Activated B cell treated with CpG ODN at 0.5 μM for 24 hours (primary cell): ENCODE results near the gene GKAP1. TPM values are rescaled to one million over a fixed set of nuclear protein-coding genes. Genes with fewer than 3 reads are reported as not detected.
"Not testable (repeated sequence)": the region's sequence is repeated elsewhere in the genome, so short reads cannot be mapped to it uniquely, and the experiment has no call there.

Experiments
- ATAC-seq: fragments of 200-7000 bp; cut with Tn5 transposase; one replicate; pipeline ENCODE4 v1.10.0; 2021; ENCODE audit warnings: low read depth, mild to moderate bottlenecking, moderate library complexity
- CTCF ChIA-PET: fragments of 350-600 bp; sonication (Branson Sonifier 250); formaldehyde crosslinking; loops from one replicate; lab custom pipeline; 2021; ENCODE audit warnings: antibody characterized with exemption; lab: Charles Lee
- POLR2A ChIA-PET: fragments of 350-600 bp; sonication (Branson Sonifier 250); formaldehyde crosslinking; loops from one replicate; lab custom pipeline; 2021; ENCODE audit warnings: antibody characterized with exemption; lab: Charles Lee
- DNase-seq: peaks from one replicate; pipeline ENCODE4 v3.0.0; 2022
- H3K27ac Mint-ChIP-seq: one replicate; pipeline ENCODE4 v1.8.0; 2020; ENCODE audit warnings: mixed read lengths
- H3K27me3 Mint-ChIP-seq: one replicate; pipeline ENCODE4 v1.8.0; 2021; ENCODE audit warnings: mixed read lengths
- H3K36me3 Mint-ChIP-seq: one replicate; pipeline ENCODE4 v1.8.0; 2021; ENCODE audit warnings: low read depth, mixed read lengths
- H3K4me1 Mint-ChIP-seq: one replicate; pipeline ENCODE4 v1.8.0; 2021; ENCODE audit warnings: mixed read lengths
- H3K4me3 Mint-ChIP-seq: one replicate; pipeline ENCODE4 v1.8.0; 2020; ENCODE audit warnings: mild to moderate bottlenecking, mixed read lengths
- H3K9me3 Mint-ChIP-seq: one replicate; pipeline ENCODE4 v1.8.0; 2020; ENCODE audit warnings: mixed read lengths
- intact Hi-C: fragments of 100-400 bp; cut with micrococcal nuclease; formaldehyde crosslinking; loops from one replicate; pipeline ENCODE4 v1.15.1; 2024
- total RNA-seq: library from RNA; stranded (reverse); gene quantifications from 2 replicates; pipeline ENCODE4 v1.2.3, GENCODE V29; 2022
- TF ChIP-seq, protein P1 (sequence below): fragments of 200-600 bp; IDR thresholded peaks from one replicate; pipeline ENCODE4 v1.8.0; 2022; ENCODE audit warnings: antibody characterized with exemption, mild to moderate bottlenecking

GKAP1 gene
- total RNA-seq, 1 donor from 2014 or later: 4.3 TPM

DNA sequence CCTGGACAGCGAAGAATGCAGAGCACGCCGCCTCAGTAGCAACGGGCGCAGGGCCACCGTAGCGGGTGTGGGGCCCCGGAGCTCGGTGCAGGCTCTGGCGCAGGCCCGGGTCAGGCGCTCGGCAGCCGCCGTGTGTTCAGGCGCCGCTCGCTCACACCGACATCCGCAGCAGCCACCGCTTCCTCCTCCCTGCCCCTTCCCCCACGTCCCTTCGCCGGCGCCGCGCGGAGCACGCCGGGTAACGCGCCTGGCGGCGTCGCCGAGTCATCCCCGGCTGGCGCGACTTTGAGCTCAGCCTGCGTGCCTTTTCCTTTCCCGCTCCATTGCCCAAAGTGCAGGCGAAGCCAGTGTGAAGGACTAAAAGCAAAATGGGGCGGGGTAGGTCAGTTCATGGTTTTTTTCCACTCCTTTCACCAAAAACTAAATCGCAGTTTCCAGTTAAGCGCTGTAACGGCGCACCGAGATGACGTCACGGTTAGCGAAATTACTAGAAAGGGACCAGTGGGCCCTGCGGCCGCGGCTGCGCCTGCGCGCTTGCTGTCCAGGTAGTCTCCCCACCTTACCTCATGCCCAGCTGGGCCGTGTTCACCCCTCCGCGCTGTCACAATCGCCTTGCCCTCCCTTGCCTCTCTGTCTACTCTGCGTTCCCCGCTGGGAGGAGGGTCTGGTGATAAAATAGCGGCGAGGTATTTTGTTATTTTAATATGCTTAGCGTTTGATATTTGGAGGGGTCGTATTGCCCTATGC is 109.6 kb downstream of the GKAP1 start, which contains the start of gene UBQLN1:
UBQLN1 (minus strand) TSS at position 191 of the 747 bp plus-strand sequence. CDS start 279 bp downstream, outside the sequence.
- TF ChIP-seq, protein P1, sequence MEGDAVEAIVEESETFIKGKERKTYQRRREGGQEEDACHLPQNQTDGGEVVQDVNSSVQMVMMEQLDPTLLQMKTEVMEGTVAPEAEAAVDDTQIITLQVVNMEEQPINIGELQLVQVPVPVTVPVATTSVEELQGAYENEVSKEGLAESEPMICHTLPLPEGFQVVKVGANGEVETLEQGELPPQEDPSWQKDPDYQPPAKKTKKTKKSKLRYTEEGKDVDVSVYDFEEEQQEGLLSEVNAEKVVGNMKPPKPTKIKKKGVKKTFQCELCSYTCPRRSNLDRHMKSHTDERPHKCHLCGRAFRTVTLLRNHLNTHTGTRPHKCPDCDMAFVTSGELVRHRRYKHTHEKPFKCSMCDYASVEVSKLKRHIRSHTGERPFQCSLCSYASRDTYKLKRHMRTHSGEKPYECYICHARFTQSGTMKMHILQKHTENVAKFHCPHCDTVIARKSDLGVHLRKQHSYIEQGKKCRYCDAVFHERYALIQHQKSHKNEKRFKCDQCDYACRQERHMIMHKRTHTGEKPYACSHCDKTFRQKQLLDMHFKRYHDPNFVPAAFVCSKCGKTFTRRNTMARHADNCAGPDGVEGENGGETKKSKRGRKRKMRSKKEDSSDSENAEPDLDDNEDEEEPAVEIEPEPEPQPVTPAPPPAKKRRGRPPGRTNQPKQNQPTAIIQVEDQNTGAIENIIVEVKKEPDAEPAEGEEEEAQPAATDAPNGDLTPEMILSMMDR: no peak
- intact Hi-C loops: loop anchor here (1.0 to 5.0 kb wide), 8 partner anchors 13 to 272 kb away; partner anchors contain the start of genes GKAP1, HNRNPK, IDNK and KIF27
- ATAC-seq (peak; percentile 85), DNase-seq (peak; percentile 92)
- no peaks in the 10 kb centered on the region for H3K27me3 Mint-ChIP-seq
- peak within 1 kb of the TSS; percentile 99 for H3K4me3 Mint-ChIP-seq
- ChIA-PET CTCF (interaction anchor here (1.0 to 2.9 kb wide), 3 partner anchors 85 to 1902 kb away, joined by 3 to 11 read pairs (median 6); partner anchors contain the start of gene IDNK), POLR2A (interaction anchor here (0.7 to 3.0 kb wide), 14 partner anchors 8 to 273 kb away, joined by 3 to 29 read pairs (median 6); partner anchors contain the start of genes HNRNPK, IDNK, KIF27 and RMI1)
- peaks cover 2% of the 10 kb centered on the region for H3K9me3 Mint-ChIP-seq
- peak within 1 kb of the TSS; percentile 99 for H3K27ac Mint-ChIP-seq
- peaks cover 36% of the 10 kb centered on the region for H3K4me1 Mint-ChIP-seq
- peaks cover 22% of the 10 kb centered on the region for H3K36me3 Mint-ChIP-seq

DNA sequence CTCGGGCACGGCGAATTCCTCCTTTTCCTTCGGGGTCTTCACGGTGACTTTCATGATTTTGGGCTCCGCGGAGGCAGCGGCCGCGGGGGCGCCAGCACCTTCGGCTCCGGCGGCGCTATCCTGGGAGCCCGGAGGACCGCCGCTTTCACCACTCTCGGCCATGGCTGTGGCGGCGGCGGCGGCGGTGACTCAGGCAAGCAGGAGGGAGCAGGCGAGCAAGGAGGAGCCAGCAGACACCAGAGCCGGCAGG is 110.1 kb downstream of the GKAP1 start:
- Mint-ChIP-seq H3K4me3 (peak overlapping the region; percentile 99), H3K27me3 (no peaks in the 10 kb centered on the region), H3K27ac (peak overlapping the region; percentile 99), H3K9me3 (peaks cover 2% of the 10 kb centered on the region), H3K4me1 (peaks cover 39% of the 10 kb centered on the region), H3K36me3 (peaks cover 22% of the 10 kb centered on the region)
- peak; percentile 56 for ATAC-seq
- CTCF ChIA-PET: interaction anchor here (1.0 to 2.9 kb wide), 3 partner anchors 84 to 1902 kb away, joined by 3 to 11 read pairs (median 6); partner anchors contain the start of gene IDNK
- TF ChIP-seq, protein P1: no peak
- DNase-seq: no peak
- POLR2A ChIA-PET: interaction anchor here (0.7 to 3.0 kb wide), 9 partner anchors 8 to 273 kb away, joined by 3 to 29 read pairs (median 9); partner anchors contain the start of genes HNRNPK, IDNK, KIF27 and RMI1
- intact Hi-C loops: loop anchor here (5.0 kb wide), 1 partner anchor 40 kb away; no protein-coding TSS in a partner anchor

DNA sequence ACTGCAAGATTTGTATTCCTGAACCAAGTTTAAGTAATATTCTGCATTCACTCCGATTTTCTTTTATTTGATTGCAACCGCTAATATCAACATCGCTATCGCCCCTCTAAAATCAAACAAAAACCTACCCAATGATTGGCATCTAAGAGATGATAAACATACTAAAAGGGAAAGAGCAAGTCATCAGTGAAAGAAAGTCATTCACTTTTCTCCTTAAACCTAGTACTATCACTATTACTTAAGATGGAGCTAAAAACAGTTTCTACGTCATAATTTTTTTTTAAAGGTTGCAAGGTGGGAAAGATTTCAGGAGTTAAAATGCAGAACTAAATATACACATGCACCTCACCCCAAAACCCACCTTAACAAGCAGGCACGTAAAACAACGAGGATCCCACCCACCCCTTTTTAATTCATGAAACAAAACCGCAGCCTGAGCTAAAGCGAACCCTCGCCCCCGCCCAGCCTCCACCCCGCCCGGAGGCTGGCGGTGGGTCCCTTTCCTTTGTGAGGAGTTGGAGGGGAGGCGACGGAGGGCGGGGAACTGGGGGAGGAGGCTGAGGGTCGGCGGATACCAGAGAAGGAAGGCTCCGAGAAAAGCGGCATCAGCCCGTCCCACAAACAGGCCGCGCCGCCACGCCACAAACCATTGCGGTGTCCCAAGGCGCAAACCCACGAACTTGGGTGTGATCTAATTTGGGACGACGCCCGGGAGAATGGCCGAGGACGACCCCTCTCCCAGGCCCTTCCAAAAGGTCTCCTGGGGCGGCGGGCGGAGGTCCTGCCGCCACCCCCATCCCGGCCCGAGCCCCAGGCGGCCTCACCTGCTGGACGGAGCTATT is 110.7 kb downstream of the GKAP1 start:
- peaks cover 43% of the 10 kb centered on the region for H3K4me1 Mint-ChIP-seq

DNA sequence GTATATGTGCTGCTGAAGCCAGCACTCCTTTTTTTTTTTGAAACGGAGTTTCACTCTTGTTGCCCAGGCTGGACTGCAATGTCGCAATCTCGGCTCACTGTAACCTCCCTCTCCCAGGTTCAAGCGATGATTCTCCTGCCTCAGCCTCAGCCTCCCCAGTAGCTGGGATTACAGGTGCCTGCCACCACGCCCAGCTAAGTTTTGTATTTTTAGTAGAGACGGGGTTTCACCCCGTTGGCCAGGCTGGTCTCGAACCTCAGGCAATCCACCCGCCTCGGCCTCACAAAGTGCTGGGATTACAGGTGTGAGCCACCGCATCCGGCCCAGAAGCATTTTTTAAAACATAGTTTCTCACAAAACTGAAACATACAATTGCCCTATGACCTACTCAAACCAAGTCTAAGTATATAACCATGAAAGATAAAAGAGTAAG is 112.3 kb downstream of the GKAP1 start:
- POLR2A ChIA-PET: interaction anchor here (0.6 kb wide), 1 partner anchor 280 kb away, joined by 5 read pairs; no protein-coding TSS in a partner anchor
- H3K27ac Mint-ChIP-seq, CTCF ChIA-PET, DNase-seq, H3K27me3 Mint-ChIP-seq, ATAC-seq, H3K9me3 Mint-ChIP-seq: not testable (repeated sequence)
- peak overlapping the region; percentile 99 for H3K4me3 Mint-ChIP-seq
- H3K4me1 Mint-ChIP-seq: peaks cover 58% of the 10 kb centered on the region
- intact Hi-C loops: loop anchor here (5.0 kb wide), 1 partner anchor 38 kb away; no protein-coding TSS in a partner anchor
- H3K36me3 Mint-ChIP-seq: peaks cover 25% of the 10 kb centered on the region

More for the DNA sequence above, 110.7 kb downstream of the GKAP1 start:
- intact Hi-C loops: loop anchor here (5.0 kb wide), 1 partner anchor 40 kb away; no protein-coding TSS in a partner anchor
- Mint-ChIP-seq H3K9me3 (peaks cover 2% of the 10 kb centered on the region), H3K4me3 (peak overlapping the region; percentile 99), H3K36me3 (peaks cover 22% of the 10 kb centered on the region), H3K27ac (peak overlapping the region; percentile 99), H3K27me3 (no peaks in the 10 kb centered on the region)
- POLR2A ChIA-PET: interaction anchor here (0.7 to 3.0 kb wide), 7 partner anchors 11 to 274 kb away, joined by 3 to 29 read pairs (median 14); partner anchors contain the start of genes HNRNPK, IDNK, KIF27 and RMI1
- TF ChIP-seq, protein P1: no peak
- ATAC-seq: peak; percentile 6
- DNase-seq: no peak
- CTCF ChIA-PET: interaction anchor here (2.9 kb wide), 1 partner anchor 86 kb away, joined by 11 read pairs; no protein-coding TSS in a partner anchor

DNA sequence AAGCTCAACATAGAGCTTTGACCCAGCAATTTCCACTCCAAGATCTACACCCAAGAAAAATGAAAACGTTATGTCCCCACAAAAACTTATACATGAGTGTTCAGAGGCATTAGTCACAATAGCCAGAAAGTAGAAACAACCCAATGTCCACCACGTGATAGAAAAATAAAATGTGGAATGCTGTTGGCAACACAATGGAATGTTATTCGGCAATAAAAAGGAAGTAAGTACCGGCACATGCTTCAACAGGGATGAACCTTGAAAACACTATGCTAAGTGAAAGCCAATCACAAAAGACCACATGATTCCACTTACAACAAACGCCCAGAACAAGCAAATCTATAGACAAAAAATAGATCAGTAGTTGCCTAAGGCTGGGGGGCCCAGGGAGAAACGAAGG is 115.8 kb downstream of the GKAP1 start:
- ATAC-seq (no peak), DNase-seq (no peak)
- Mint-ChIP-seq H3K4me1 (peaks cover 77% of the 10 kb centered on the region), H3K27me3 (no peaks in the 10 kb centered on the region), H3K27ac (no peak overlapping the region), H3K9me3 (peaks cover 2% of the 10 kb centered on the region), H3K36me3 (peaks cover 16% of the 10 kb centered on the region), H3K4me3 (peak overlapping the region; percentile 5)
- TF ChIP-seq, protein P1: no peak
- CTCF ChIA-PET: interaction anchor here (1.0 kb wide), 1 partner anchor 193 kb away, joined by 4 read pairs; no protein-coding TSS in a partner anchor
- POLR2A ChIA-PET: no interaction called here
- intact Hi-C loops: no loop called here
